ENCODE measurements around the gene ADD2.

DNA sequence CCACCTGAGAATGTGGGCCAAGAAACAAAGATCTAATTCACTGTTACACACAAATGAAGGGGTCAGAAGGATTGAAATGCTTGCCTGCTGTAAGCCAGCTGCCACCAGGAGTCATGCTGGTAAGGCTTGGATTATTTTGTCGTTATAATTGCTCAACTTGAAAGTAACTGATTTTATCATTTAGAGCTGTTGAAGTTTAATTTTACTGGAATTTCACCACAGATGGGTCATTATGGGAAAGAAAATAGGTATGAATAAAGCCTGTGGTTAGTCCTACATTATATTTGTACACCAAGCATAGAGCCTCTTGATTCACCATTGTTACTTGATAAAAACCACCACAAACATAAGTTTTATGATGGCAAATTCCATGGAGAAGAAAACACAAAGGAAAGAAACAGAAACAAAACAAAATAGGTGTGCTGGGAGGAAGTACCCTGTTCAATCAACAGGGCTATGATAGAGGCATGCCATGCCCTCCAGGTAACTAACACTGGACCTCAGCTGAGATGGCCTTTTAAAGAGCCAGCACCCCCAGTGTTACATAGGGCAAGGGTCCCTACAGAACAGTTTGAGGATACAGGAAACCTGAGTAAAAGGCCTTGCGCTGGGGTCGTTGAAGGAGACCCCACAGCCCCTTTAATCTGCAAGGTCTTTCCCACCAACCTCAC is 49.4 kb upstream of the ADD2 start:
- no peak for TF ChIP-seq CTCF (IDR thresholded peaks at IDR 0.05)
- TF ChIP-seq POLR2A (IDR thresholded peaks at IDR 0.05) = no peak
